ENCODE measurements around the gene TPRG1. TPM values are rescaled to one million over a fixed set of nuclear protein-coding genes. Genes with fewer than 3 reads are reported as not detected.

The TPRG1 gene
- total and polyA plus RNA-seq, 2 donors (not counting 3 experiments of a cell fraction or from before 2014, with no cell fraction given), result 0.30 TPM; not detected in 1

GRCh38 chr3:189339996-189340395, 168.2 kb downstream of the TPRG1 start:
- H3K36me3 ChIP-seq (ENCODE audit: control insufficient read depth in 2 of 2, extremely low read depth in 1 of 2, insufficient read depth in 2 of 2, low read length in 2 of 2), result no peaks in the 10 kb centered on the region
- ChIA-PET CTCF (no interaction called here), POLR2A (no interaction called here)
- H3K4me1 ChIP-seq (ENCODE audit: control insufficient read depth, extremely low read depth, insufficient read depth, low read length), result no peaks in the 10 kb centered on the region
- H3K27me3 ChIP-seq (ENCODE audit: control insufficient read depth in 2 of 2, insufficient read depth in 2 of 2, low read length in 2 of 2), result no peaks in the 10 kb centered on the region
- H3K79me2 ChIP-seq (ENCODE audit: control insufficient read depth, insufficient read depth, low read length), result no peaks in the 10 kb centered on the region
- TF ChIP-seq MYC (IDR thresholded peaks at IDR 0.05; ENCODE audit: low read depth, low read length), result no peak
- no peak for TF ChIP-seq CTCF (IDR thresholded peaks at IDR 0.05; ENCODE audit: extremely low read depth in 1 of 2, insufficient read depth in 1 of 2, low read depth in 1 of 2, low read length in 2 of 2)
- no peak for TF ChIP-seq JUN (IDR thresholded peaks at IDR 0.05; ENCODE audit: borderline replicate concordance, insufficient read depth, insufficient read length, low read depth)
- TF ChIP-seq FOS (IDR thresholded peaks at IDR 0.05; ENCODE audit: borderline replicate concordance, insufficient read depth, low read length), result no peak
- no peak for TF ChIP-seq POLR2A (IDR thresholded peaks at IDR 0.05; ENCODE audit: low read depth, low read length)
- no peak for TF ChIP-seq EZH2 (IDR thresholded peaks at IDR 0.05; ENCODE audit: borderline replicate concordance, low read depth, low read length, severe bottlenecking)
- no peak for TF ChIP-seq GATA2 (IDR thresholded peaks at IDR 0.05; ENCODE audit: insufficient read depth, insufficient read length, low read depth, low read length)
- TF ChIP-seq MAX (IDR thresholded peaks at IDR 0.05; ENCODE audit: insufficient read depth, insufficient read length), result no peak
- H2AFZ ChIP-seq (ENCODE audit: low read depth, low read length), result no peak overlapping the region
- H3K9me1 ChIP-seq (replicated peaks; ENCODE audit: control insufficient read depth, extremely low read depth, insufficient read depth, low read length), result no peaks in the 10 kb centered on the region
- no peaks in the 10 kb centered on the region for H4K20me1 ChIP-seq (replicated peaks; ENCODE audit: control insufficient read depth, extremely low read depth, insufficient read depth, low read length)
- intact Hi-C loops (cut with micrococcal nuclease) (no loop called here), dilution Hi-C loops (cut with MboI; ENCODE audit: extremely low pct_ligation_motif_present, low sequenced_read_pairs) (no loop called here)
- H3K4me3 ChIP-seq (replicated peaks in 1 of 3; ENCODE audit: insufficient read depth in 1 of 3, low read depth in 1 of 3, low read length in 3 of 3), result no peak overlapping the region
- FAIRE-seq, result no peak
- no peaks in the 10 kb centered on the region for H3K9me3 ChIP-seq (replicated peaks; ENCODE audit: control insufficient read depth, insufficient read depth, low read length)
- no peak overlapping the region for H3K4me2 ChIP-seq (ENCODE audit: insufficient read depth, low read length)
- no peak overlapping the region for H3K27ac ChIP-seq (ENCODE audit: insufficient read depth, low read depth, low read length)
- no peak overlapping the region for H3K9ac ChIP-seq (replicated peaks; ENCODE audit: extremely low read depth, insufficient read depth, low read length)
- DNase-seq (ENCODE audit: low read depth, low spot score), result no peak
- BruUV-seq (replicated peaks), result no TSS peak

All from endothelial cell of umbilical vein (primary cell).